DND-41 (cell line): ENCODE data around the gene FMN1.

ENCODE experiments used
- ATAC-seq: fragments of 200-7000 bp; cut with Tn5 transposase; 3 replicates; pipeline ENCODE4 v1.9.1; 2021; ENCODE audit warnings: low read depth; ENCODE audit not compliant: insufficient read depth
- DNase-seq: peaks from one replicate; pipeline ENCODE4 v3.0.0-alpha.2; 2020
- H2AFZ ChIP-seq: 2 replicates; pipeline ENCODE4 v1.6.0; 2012; ENCODE audit warnings: low read depth, low read length
- H3K27ac ChIP-seq: 2 replicates; pipeline ENCODE4 v1.5.1; 2012; ENCODE audit warnings: low read length, inconsistent platforms
- H3K27me3 ChIP-seq: fragments of 200-600 bp; sonication (generic); 2 replicates; pipeline ENCODE4 v1.6.0; 2012; ENCODE audit warnings: low read length, mild to moderate bottlenecking, inconsistent platforms; ENCODE audit not compliant: insufficient read depth, poor library complexity
- H3K36me3 ChIP-seq: 2 replicates; pipeline ENCODE4 v1.5.1; 2012; ENCODE audit warnings: low read length, inconsistent platforms; ENCODE audit not compliant: insufficient read depth
- H3K4me1 ChIP-seq: 2 replicates; pipeline ENCODE4 v1.5.1; 2012; ENCODE audit warnings: mild to moderate bottlenecking, low read length; ENCODE audit not compliant: insufficient read depth
- H3K4me2 ChIP-seq: 2 replicates; pipeline ENCODE4 v1.6.0; 2012; ENCODE audit warnings: mild to moderate bottlenecking, moderate library complexity, low read length, inconsistent platforms; ENCODE audit not compliant: insufficient read depth
- H3K4me3 ChIP-seq, 2 experiments: fragments of 200-600 bp in 1 of 2; shearing (Covaris generic) in 1 of 2; 2 replicates each; pipeline ENCODE4 v1.5.1; 2012 to 2016; ENCODE audit warnings: inconsistent platforms in 2 of 2, low read length in 2 of 2, mild to moderate bottlenecking in 2 of 2, low read depth in 1 of 2, moderate library complexity in 1 of 2
- H3K79me2 ChIP-seq: 2 replicates; pipeline ENCODE4 v1.6.0; 2012; ENCODE audit warnings: low read length, inconsistent platforms; ENCODE audit not compliant: insufficient read depth
- H3K9ac ChIP-seq: 2 replicates; pipeline ENCODE4 v1.6.0; 2012; ENCODE audit warnings: low read depth, mild to moderate bottlenecking, inconsistent platforms, low read length, moderate library complexity
- H3K9me3 ChIP-seq: 2 replicates; pipeline ENCODE4 v1.5.1; 2012; ENCODE audit warnings: low read length, moderate library complexity, mild to moderate bottlenecking, inconsistent platforms; ENCODE audit not compliant: insufficient read depth, severe bottlenecking
- H4K20me1 ChIP-seq: 2 replicates; pipeline ENCODE4 v1.6.0; 2012; ENCODE audit warnings: low read length; ENCODE audit not compliant: insufficient read depth
- EZH2 ChIP-seq: IDR thresholded peaks from 3 replicates; pipeline ENCODE4 v1.6.1; 2012; ENCODE audit warnings: borderline replicate concordance, low read depth, mild to moderate bottlenecking, moderate library complexity, low read length, inconsistent platforms; ENCODE audit not compliant: severe bottlenecking
- TF ChIP-seq, protein P1 (sequence below): IDR thresholded peaks from 2 replicates; pipeline ENCODE4 v1.5.1; 2012; ENCODE audit warnings: borderline replicate concordance, low read length, moderate library complexity, mild to moderate bottlenecking; ENCODE audit not compliant: poor library complexity, severe bottlenecking; ENCODE audit errors: extremely low read depth

The FMN1 gene

GRCh38 chr15:32919749-32920414 lies 274.6 kb downstream of the FMN1 start:
- Histone ChIP-seq H3K4me2 (no peak overlapping the region), H3K9me3 (no peaks in the 10 kb centered on the region), H2AFZ (no peak overlapping the region), H3K27me3 (no peaks in the 10 kb centered on the region), H3K4me1 (no peaks in the 10 kb centered on the region), H3K27ac (no peak overlapping the region), H4K20me1 (no peaks in the 10 kb centered on the region), H3K36me3 (no peaks in the 10 kb centered on the region), H3K4me3 (no peak overlapping the region), H3K79me2 (no peaks in the 10 kb centered on the region), H3K9ac (no peak overlapping the region)
- ATAC-seq (no peak), DNase-seq (no peak)
- TF ChIP-seq, protein P1, sequence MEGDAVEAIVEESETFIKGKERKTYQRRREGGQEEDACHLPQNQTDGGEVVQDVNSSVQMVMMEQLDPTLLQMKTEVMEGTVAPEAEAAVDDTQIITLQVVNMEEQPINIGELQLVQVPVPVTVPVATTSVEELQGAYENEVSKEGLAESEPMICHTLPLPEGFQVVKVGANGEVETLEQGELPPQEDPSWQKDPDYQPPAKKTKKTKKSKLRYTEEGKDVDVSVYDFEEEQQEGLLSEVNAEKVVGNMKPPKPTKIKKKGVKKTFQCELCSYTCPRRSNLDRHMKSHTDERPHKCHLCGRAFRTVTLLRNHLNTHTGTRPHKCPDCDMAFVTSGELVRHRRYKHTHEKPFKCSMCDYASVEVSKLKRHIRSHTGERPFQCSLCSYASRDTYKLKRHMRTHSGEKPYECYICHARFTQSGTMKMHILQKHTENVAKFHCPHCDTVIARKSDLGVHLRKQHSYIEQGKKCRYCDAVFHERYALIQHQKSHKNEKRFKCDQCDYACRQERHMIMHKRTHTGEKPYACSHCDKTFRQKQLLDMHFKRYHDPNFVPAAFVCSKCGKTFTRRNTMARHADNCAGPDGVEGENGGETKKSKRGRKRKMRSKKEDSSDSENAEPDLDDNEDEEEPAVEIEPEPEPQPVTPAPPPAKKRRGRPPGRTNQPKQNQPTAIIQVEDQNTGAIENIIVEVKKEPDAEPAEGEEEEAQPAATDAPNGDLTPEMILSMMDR: no peak
- TF ChIP-seq EZH2: no peak

DNA sequence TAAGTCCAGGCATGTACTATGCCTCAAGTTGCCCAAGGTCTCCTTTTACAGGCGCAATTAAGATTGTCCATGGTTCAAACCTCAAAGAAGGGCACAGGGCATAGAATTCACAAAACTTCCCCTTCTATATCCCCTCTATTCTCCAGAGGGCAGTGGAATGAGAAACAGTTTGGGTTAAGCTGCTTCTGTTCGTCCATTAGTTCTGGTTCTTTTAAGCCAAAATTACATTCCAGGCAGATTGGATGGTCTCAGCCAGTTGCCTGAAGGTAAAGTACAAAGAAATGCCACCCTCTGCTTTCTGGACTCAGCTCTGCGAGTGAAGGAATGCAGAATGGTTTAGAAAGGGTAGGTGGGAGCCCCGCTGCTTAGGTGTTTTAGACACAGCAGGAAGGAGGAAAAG lies 276.0 kb downstream of the FMN1 start:
- H3K27ac ChIP-seq: no peak overlapping the region
- ATAC-seq: no peak
- no peaks in the 10 kb centered on the region for H3K4me1 ChIP-seq
- H3K9ac ChIP-seq: no peak overlapping the region
- no peaks in the 10 kb centered on the region for H3K36me3 ChIP-seq
- no peak overlapping the region for H2AFZ ChIP-seq
- no peaks in the 10 kb centered on the region for H3K27me3 ChIP-seq
- TF ChIP-seq EZH2: no peak
- no peaks in the 10 kb centered on the region for H4K20me1 ChIP-seq
- no peak overlapping the region for H3K4me2 ChIP-seq
- H3K4me3 ChIP-seq: no peak overlapping the region
- no peak for DNase-seq
- no peaks in the 10 kb centered on the region for H3K9me3 ChIP-seq
- no peaks in the 10 kb centered on the region for H3K79me2 ChIP-seq

- Histone ChIP-seq H3K36me3 (no peaks in the 10 kb centered on the region), H4K20me1 (no peaks in the 10 kb centered on the region), H3K27ac (no peak overlapping the region), H3K27me3 (no peaks in the 10 kb centered on the region), H3K79me2 (no peaks in the 10 kb centered on the region), H3K9ac (no peak overlapping the region), H3K4me2 (no peak overlapping the region), H2AFZ (no peak overlapping the region), H3K9me3 (no peaks in the 10 kb centered on the region), H3K4me3 (no peak overlapping the region), H3K4me1 (no peaks in the 10 kb centered on the region)
- no peak for ATAC-seq
- TF ChIP-seq, protein P1: no peak
- no peak for TF ChIP-seq EZH2
- no peak for DNase-seq
Observed at GRCh38 chr15:32910839-32911238, 283.7 kb downstream of the FMN1 start.

DNA sequence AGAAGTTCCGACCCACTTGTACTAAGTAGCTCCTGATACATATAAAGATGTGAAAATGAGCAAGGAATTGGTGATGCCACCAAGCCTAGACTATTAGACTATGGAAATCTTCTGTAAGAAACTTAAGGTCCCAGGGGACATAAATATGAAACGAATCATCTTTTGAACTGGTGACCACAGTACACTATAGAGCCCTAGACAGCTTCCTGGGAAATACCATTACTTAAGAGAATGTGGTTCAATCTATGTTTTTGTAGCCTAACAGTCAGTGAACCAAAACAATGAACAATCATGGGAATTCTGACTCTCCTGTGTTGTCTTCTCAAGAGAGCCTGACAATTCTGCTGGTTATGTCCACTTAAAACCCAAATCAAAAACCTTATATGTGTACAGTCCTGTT lies 285.1 kb downstream of the FMN1 start:
- no peak overlapping the region for H3K9ac ChIP-seq
- no peaks in the 10 kb centered on the region for H4K20me1 ChIP-seq
- DNase-seq: no peak

More for the DNA sequence above, 285.1 kb downstream of the FMN1 start:
- Histone ChIP-seq H3K27me3 (no peaks in the 10 kb centered on the region), H3K4me1 (no peaks in the 10 kb centered on the region), H3K4me3 (no peak overlapping the region), H3K36me3 (no peaks in the 10 kb centered on the region), H3K79me2 (no peaks in the 10 kb centered on the region), H3K4me2 (no peak overlapping the region), H2AFZ (no peak overlapping the region), H3K27ac (no peak overlapping the region), H3K9me3 (no peaks in the 10 kb centered on the region)
- ATAC-seq: no peak
- TF ChIP-seq, protein P1: no peak
- no peak for TF ChIP-seq EZH2
